Motor neuron (in vitro differentiated cells): ENCODE results near the gene EGLN1. TPM values are rescaled to one million over a fixed set of nuclear protein-coding genes. Genes with fewer than 3 reads are reported as not detected.
A peak's percentile ranks its signal among the peaks of the same experiment; 100 is the strongest.

ENCODE experiments used
- ATAC-seq, 8 experiments: fragments of 200-7000 bp; cut with Tn5 transposase; replicated peaks in 6 of 8; 2 replicates each; pipeline ENCODE4 v1.8.0; 2021; ENCODE audit warnings: mild to moderate bottlenecking in 8 of 8, moderate library complexity in 8 of 8
- H3K27ac ChIP-seq, 2 donors: fragments of 250-450 bp; sonication (Bioruptor Pico); 2 replicates each; pipeline ENCODE4 v1.9.0; 2021; ENCODE audit warnings: antibody characterized with exemption in 2 of 2, mild to moderate bottlenecking in 2 of 2, moderate library complexity in 1 of 2
- H3K4me1 ChIP-seq, 2 donors: fragments of 250-450 bp; sonication (Bioruptor Pico); replicated peaks in 1 of 2; 2 replicates each; pipeline ENCODE4 v1.6.1; 2021; ENCODE audit warnings: antibody characterized with exemption in 2 of 2, mild to moderate bottlenecking in 2 of 2, moderate library complexity in 1 of 2
- H3K4me3 ChIP-seq, 5 donors: fragments of 250-450 bp; sonication (Bioruptor Pico); 2 replicates each; pipeline ENCODE4 v1.9.0; 2021; ENCODE audit warnings: antibody characterized with exemption in 5 of 5, mild to moderate bottlenecking in 5 of 5, moderate library complexity in 4 of 5
- WGBS, 10 experiments: fragments of 450-650 bp; shearing (Covaris generic); methylation state at CpG; one replicate each; pipeline ENCODE4 v1.0.0; 2022; 5-methylcytosine and 5-hydroxymethylcytosine counted together
- in situ Hi-C, 9 experiments: fragments of 400-800 bp; cut with MboI; loops; one replicate each; pipeline ENCODE4 v1.15.0; 2021; ENCODE audit warnings: low sequenced_read_pairs in 9 of 9, low pct_unique_long_range_greater_than_20kb in 2 of 9; ENCODE audit not compliant: unreplicated experiment in 9 of 9
- total RNA-seq, 8 experiments: library from RNA; unstranded; fragments of 300-600 nt; gene quantifications; 2 replicates each; pipeline versions ENCODE4 v1.2.3 to v1.2.4, GENCODE V29; 2022

Gene EGLN1
- total RNA-seq, 8 experiments from 2014 or later: 14.8 to 46.5 (median 35.4) TPM

DNA sequence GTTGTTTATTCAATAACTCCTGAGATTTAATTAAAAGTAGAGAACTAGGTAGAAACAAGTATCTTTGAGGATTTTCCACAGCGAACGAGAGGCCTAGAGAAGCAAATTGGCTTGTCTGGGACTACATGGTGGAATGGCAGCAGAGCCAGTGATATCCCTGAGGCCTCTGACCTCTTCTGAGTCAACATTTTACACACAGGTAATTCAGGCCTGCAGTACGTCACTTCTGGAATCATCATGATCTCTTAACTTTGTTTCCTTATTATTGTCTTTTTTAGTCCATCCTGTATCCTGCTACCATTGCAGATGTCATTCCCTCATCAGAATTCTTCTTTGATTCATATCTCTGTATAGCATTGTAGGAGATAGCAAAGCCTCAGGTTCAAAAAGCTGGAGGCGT is 74.1 kb downstream of the EGLN1 start:
- Histone ChIP-seq H3K4me3 (no peak overlapping the region), H3K27ac (no peak overlapping the region), H3K4me1 (no peaks in the 10 kb centered on the region)
- 80 to 100% (median 91%) methylated on average over 1 to 4 of the region's 4 CpGs for WGBS, 10 experiments
- ATAC-seq: no peak
- in situ Hi-C loops: no loop called here

DNA sequence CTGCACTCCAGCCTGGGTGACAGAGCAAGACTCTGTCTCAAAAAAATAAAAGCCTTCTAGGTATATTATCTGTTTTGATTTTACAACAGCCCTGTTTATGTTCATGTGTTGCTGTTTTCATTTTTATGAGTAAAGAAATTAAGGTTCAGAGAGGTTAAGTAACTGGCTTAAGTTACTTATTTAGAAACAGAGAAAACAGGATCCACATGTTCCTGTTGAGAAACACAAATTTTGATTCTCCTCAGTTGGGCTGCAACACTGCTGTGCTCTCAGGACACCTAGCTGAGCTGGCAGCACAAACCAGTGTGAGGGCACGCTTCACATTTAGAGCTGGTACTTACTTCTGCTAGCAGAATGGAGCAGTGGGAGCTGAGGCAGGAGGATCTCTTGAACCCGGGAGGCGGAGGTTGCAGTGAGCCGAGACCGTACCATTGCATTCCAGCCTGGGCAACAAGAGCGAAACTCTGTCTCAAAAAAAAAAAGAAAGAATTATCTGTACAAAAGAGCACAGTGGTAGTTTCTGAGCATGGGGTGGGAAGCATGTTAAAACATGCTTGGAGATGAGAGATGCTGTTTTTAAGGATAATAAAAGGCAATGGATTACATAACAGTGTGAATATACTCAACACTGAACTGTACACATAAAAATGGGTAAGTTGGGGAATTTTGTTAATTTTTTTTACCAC is 81.6 kb downstream of the EGLN1 start:
- ATAC-seq: no peak
- peaks cover 7 to 14% of the 10 kb centered on the region in 2 donors for H3K4me1 ChIP-seq
- no peak overlapping the region for H3K4me3 ChIP-seq
- in situ Hi-C loops: no loop called here
- 60 to 100% (median 95%) methylated on average over 1 to 6 of the region's 6 CpGs; no CpG with 5 or more reads in 1 of the 10 experiments for WGBS, 10 experiments
- no peak overlapping the region for H3K27ac ChIP-seq

DNA sequence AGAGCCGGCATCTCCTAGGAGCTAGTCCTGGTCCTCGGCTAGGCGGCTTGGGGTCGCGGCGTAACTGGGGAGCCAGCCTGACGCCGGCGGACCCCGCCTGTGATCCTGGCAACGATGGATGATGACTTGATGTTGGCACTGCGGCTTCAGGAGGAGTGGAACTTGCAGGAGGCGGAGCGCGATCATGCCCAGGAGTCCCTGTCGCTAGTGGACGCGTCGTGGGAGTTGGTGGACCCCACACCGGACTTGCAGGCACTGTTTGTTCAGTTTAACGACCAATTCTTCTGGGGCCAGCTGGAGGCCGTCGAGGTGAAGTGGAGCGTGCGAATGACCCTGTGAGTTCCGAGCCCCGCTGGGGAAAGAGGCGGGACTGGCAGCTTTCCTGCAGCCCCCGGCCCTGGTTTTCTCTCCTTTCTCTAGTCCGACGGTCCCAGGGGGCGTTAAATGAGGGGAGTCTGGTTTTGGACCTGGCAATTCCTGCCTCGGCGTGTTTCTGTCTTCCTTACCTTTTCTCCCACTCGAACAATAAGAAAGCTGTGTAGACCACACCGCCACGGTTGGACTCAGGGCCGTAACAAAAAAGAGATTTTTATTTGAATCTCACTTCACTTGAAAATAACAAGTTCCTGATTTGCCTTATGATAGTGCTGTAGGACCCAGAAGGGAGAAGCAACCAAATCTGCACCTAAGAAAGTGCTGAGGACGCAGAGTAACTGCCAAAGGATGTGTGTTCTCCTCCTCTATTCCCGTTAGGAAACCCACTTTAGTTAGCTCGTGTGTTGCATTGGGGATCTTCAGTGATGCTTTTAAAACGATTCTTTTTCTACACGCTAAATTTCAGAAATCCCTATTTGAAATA is 83.6 kb downstream of the EGLN1 start, which contains the start of gene SPRTN:
Gene SPRTN (plus strand): TSS at position 24 of the 859 bp plus-strand sequence. CDS start 91 bp downstream, at position 115.
- in situ Hi-C loops: no loop called here
- peak in 7 of 8 experiments; percentile 4 to 85 (median 81) for ATAC-seq
- peak within 1 kb of the TSS; percentile 91 to 97 for H3K27ac ChIP-seq
- peak within 1 kb of the TSS; percentile 54 to 85 (median 67) for H3K4me3 ChIP-seq
- WGBS, 10 experiments: 0 to 20% (median 1%) methylated on average over 1 to 38 of the region's 43 CpGs; no CpG with 5 or more reads in 1 of the 10 experiments
- peaks cover 23 to 27% of the 10 kb centered on the region in 2 donors for H3K4me1 ChIP-seq

DNA sequence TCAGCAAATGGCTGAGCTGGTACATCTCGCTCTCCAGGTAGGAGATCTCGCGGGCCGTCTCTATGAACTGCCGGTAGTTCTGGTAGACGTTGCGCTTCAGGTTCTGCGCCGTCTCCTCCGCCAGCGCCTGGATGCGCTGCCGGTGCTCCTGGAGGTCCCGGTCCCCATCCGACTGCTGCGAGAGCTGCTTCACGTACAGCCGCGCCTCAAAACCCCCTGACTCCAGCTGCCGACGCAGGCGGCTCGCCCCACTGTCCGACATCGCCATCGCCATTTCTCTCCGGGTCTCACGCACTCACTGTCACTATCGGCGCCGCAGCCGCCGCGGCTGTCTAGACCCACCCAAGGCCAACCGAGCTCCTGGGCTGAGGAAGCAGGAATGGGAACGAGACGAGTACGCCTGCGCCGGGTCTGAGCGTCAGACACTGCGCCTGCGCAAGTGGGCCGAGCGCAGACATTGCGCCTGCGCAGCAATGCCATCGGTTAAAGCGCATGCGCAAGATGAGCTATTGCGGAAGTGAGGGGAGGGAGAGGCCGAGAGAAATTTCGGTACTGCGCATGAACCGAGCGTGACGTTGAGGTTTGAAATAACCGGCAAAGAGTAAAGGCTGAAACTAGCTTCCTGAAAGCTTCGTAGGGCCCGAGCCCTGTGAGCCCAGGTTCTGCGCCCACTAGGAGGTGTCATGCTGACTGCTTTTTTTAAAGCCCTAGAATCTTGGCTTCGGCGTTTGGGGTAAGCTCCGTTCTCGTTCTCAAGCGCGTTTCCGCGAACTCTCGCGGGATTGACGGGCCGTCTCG is 84.4 kb downstream of the EGLN1 start, which contains the start of gene EXOC8:
Gene EXOC8 (minus strand): TSS at position 381 of the 798 bp plus-strand sequence. CDS start 107 bp downstream, at position 274.
- WGBS, 10 experiments: 0 to 3% (median 1%) methylated on average over 3 to 57 of the region's 74 CpGs; no CpG with 5 or more reads in 3 of the 10 experiments
- Histone ChIP-seq H3K27ac (peak within 1 kb of the TSS; percentile 91 to 97), H3K4me1 (peaks cover 32% of the 10 kb centered on the region in 2 donors), H3K4me3 (peak within 1 kb of the TSS; percentile 54 to 85 (median 67))
- in situ Hi-C loops: no loop called here
- ATAC-seq: peak; percentile 78 to 91 (median 88)

DNA sequence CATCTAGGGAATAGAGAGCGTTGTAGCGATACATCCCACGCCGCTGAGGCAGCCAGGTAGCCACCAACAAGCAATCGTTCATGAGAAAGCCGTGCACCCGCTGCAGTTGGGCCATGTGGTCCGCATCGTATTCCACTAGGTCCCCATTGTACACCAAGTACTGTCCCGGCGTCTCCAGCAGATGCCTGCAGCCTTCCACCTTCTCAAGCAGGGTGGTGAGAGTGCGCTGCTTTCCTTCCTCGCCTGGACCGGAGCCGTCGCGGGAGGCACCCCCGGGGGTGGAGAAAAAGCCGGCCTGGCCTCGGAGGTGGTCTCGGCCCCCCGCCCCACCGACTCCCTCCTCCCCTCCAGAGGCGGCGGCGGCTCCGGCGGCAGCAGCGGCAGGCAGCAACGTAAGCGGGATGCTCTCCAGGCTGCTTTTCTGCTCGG is 85.0 kb downstream of the EGLN1 start:
- H3K4me3 ChIP-seq: peak overlapping the region; percentile 54 to 85 (median 67)
- in situ Hi-C loops: no loop called here
- ATAC-seq: peak in 6 of 8 experiments; percentile 5 to 43 (median 12)
- H3K4me1 ChIP-seq: peaks cover 32 to 33% of the 10 kb centered on the region in 2 donors
- WGBS, 10 experiments: 0 to 6% (median 2%) methylated on average over 1 to 20 of the region's 32 CpGs; no CpG with 5 or more reads in 2 of the 10 experiments
- peak overlapping the region; percentile 91 to 97 for H3K27ac ChIP-seq

DNA sequence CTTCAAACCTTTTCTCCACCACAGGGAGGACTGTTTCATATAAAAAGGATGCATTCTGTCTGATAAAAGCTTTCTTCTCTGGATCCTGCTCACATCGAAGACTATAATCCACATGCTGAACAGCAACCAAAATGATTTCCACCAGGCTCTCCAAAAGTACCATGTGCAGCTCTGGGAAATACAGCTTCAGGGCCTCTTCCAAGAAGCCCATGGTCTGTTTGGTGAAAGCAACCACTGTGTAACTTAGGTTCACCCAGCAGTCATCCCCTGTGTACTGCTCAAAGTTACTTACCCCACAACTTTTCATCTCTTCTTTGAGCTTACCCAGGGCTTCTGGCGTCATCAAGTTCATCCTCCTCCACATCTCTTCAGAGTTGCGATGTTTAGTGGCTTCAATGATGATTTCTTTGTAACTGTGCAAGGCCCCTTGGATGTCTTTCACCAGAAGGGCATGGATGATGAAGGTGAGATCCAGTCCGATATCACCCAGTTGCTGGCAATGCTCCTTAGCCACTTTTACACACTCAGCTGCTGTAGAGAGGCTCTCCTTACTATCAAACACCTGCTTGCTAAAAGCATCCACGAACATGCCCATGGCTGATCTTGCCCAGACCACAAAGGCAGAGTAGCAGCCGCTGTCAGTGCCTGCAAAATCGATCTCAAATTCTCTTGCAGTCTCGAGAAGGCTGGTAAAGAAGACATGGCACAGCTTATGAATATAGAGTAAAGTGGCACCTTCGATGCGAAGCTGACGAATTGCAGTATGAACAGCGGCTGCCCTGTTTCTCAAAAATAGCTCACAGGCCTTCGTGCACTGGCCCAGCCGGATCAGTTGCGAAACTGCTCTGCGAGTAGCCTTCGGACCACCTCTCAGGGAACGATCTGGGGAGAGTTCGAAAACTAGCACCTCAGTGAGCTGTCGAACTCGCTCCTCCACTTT is 86.2 kb downstream of the EGLN1 start:
- 25 to 85% (median 60%) methylated on average over 1 to 16 of the region's 21 CpGs for WGBS, 10 experiments
- Histone ChIP-seq H3K4me3 (peak overlapping the region; percentile 54 to 85 (median 67)), H3K27ac (no peak overlapping the region), H3K4me1 (peaks cover 32 to 33% of the 10 kb centered on the region in 2 donors)
- in situ Hi-C loops: no loop called here
- ATAC-seq: no peak

DNA sequence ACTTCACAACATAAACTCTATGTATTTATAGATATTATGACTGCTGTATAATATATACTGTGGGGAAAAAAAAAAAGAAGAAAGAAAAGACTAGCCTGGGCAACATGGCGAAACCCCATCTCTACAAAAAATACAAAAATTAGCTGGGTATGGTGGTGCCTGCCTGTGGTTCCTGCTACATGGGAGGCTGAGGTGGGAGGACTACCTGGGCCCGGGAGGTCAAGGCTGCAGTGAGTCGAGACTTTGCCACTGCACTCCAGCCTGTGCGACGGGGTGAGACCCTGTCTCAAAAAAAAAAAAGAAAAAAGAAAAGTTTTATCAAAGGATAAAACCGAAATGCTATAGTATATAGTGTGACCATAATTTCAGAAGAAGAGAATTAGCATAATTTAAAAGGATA is 87.1 kb downstream of the EGLN1 start:
- in situ Hi-C loops: no loop called here
- no peak for ATAC-seq
- 71 to 96% (median 90%) methylated on average over 2 to 6 of the region's 6 CpGs for WGBS, 10 experiments
- Histone ChIP-seq H3K4me3 (peak overlapping the region in 4 of 5 donors; percentile 7 to 83 (median 66)), H3K27ac (no peak overlapping the region), H3K4me1 (peaks cover 32 to 33% of the 10 kb centered on the region in 2 donors)

DNA sequence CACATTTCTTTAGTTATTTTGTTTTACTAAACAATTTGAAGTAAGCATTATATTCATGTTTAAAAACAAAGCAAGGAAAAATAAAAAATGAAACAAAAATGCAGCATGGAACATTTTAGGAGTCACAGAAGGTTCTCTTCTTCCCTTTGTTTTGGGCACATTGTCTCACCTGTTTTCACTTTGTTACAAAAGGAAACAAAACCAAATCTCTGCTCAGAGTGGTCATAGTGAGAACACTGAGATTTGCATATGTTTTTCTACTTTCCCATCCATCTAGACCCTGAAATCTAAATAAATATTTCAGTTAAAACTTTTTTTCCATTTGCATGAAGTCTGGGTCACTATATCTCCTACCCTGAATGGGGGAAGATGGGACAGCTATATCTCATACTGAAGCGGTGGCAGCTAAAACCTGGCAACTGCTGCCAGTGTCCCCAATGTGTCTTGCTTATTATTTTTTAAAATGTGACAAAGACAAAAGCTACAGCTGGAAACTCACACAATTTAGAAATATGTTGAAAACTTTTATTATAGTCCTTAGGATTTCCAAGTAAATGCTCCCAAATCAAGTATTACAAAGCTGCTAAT is 87.9 kb downstream of the EGLN1 start:
- Histone ChIP-seq H3K27ac (no peak overlapping the region), H3K4me3 (peak overlapping the region; percentile 7 to 83 (median 66)), H3K4me1 (peaks cover 26% of the 10 kb centered on the region in 2 donors)
- ATAC-seq: no peak
- 38 to 100% (median 67%) methylated on average over 1 of the region's 1 CpG; no CpG with 5 or more reads in 5 of the 10 experiments for WGBS, 10 experiments
- in situ Hi-C loops: no loop called here

DNA sequence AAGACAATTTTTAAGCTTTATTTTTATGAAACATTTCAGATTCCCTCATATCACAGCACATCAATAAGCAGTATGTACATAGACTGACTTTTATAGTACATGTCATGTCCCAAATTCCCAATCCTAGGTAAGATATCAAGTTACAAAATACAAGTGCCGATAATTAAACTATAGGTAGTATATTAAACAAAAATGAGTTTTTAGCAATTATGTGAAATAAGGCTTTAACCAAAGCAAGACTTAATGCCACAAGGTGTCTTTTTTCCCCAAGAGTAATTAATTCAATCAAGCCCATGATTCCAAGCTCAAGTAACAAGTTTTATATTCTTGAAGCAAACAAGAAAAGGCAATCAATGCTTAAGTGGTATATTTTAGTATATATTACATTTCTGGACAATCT is 89.3 kb downstream of the EGLN1 start:
- no peak for ATAC-seq
- in situ Hi-C loops: no loop called here
- Histone ChIP-seq H3K4me3 (peak overlapping the region in 1 of 5 donors; percentile 83), H3K27ac (no peak overlapping the region), H3K4me1 (peaks cover 26% of the 10 kb centered on the region in 2 donors)
- WGBS, 10 experiments: 80 to 100% (median 100%) methylated on average over 1 of the region's 1 CpG; no CpG with 5 or more reads in 1 of the 10 experiments

DNA sequence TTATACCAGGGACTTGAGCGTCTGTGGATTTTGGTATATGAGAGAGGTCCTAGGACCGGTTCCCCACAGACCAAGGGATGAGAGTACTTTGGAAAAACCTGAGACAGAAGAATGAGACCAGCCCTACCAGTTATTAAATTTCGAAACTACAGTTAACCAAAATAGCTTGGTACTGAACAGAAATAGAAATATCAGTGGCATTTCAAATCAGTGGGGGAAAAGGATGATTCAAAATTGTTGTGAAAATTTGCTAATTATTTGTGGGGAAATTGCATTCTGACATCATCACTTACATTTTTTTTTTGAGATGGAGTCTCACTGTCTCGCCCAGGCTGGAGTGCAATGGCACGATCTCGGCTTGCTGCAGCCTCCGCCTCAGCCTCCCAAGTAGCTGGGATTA is 92.6 kb downstream of the EGLN1 start:
- in situ Hi-C loops: no loop called here
- peaks cover 11 to 19% of the 10 kb centered on the region in 2 donors for H3K4me1 ChIP-seq
- H3K4me3 ChIP-seq: no peak overlapping the region
- H3K27ac ChIP-seq: no peak overlapping the region
- 80 to 100% (median 94%) methylated on average over 1 to 7 of the region's 7 CpGs for WGBS, 10 experiments
- ATAC-seq: no peak

DNA sequence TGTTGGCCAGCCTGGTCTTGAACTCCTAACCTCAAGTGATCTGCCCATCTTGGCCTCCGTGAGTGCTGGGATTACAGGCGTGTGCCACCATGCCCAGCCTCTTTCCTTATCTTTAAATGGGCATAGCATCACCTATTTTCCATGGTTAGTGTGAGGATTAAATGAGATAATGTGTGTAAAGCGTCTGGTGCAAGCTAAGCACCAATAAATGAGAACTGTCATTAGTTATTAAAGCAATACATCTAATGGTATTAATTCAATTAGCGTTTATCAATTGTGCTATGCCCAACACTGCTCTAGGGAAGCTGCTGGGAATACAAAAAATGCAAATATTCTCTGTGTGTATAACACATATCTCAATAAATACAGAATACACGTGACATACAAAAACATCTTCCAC is 94.5 kb downstream of the EGLN1 start:
- no peak for ATAC-seq
- WGBS, 10 experiments: 73 to 100% (median 92%) methylated on average over 2 to 5 of the region's 5 CpGs; no CpG with 5 or more reads in 2 of the 10 experiments
- Histone ChIP-seq H3K4me3 (no peak overlapping the region), H3K4me1 (peaks cover 0 to under 1% of the 10 kb centered on the region in 2 donors), H3K27ac (no peak overlapping the region)
- in situ Hi-C loops: no loop called here
